GM19238 (cell line): ENCODE results near the gene TRPM5.

ENCODE experiments used
- DNase-seq: peaks from one replicate; pipeline ENCODE4 v3.0.0; 2011; ENCODE audit warnings: low spot score; ENCODE audit not compliant: insufficient read length

Gene TRPM5

GRCh38 chr11:2468363-2469235 is 24.3 kb upstream of the TRPM5 start:
- DNase-seq, result no peak

GRCh38 chr11:2467695-2468055 is 23.4 kb upstream of the TRPM5 start:
- DNase-seq, result no peak

GRCh38 chr11:2466869-2467694 is 22.8 kb upstream of the TRPM5 start:
- no peak for DNase-seq

- DNase-seq, result no peak
These were observed 21.9 kb upstream of the TRPM5 start for GRCh38 chr11:2466069-2466801.

GRCh38 chr11:2465202-2466068 is 21.1 kb upstream of the TRPM5 start:
- DNase-seq, result no peak

GRCh38 chr11:2464451-2465165 is 20.3 kb upstream of the TRPM5 start:
- no peak for DNase-seq

- DNase-seq, result no peak
These were observed 19.5 kb upstream of the TRPM5 start for GRCh38 chr11:2463766-2464277.

- DNase-seq, result no peak
These were observed 18.9 kb upstream of the TRPM5 start for GRCh38 chr11:2462986-2463765.

- no peak for DNase-seq
These were observed 18.2 kb upstream of the TRPM5 start for GRCh38 chr11:2462543-2462985.

- no peak for DNase-seq
These were observed 17.7 kb upstream of the TRPM5 start for GRCh38 chr11:2461956-2462542.

GRCh38 chr11:2461253-2461955 is 17.1 kb upstream of the TRPM5 start:
- DNase-seq, result no peak

GRCh38 chr11:2460540-2461252 is 16.4 kb upstream of the TRPM5 start:
- no peak for DNase-seq

- no peak for DNase-seq
These were observed 15.7 kb upstream of the TRPM5 start for GRCh38 chr11:2459796-2460531.

- DNase-seq, result no peak
These were observed 14.9 kb upstream of the TRPM5 start for GRCh38 chr11:2459016-2459725.

- DNase-seq, result no peak
These were observed 14.0 kb upstream of the TRPM5 start for GRCh38 chr11:2458321-2458720.

GRCh38 chr11:2453436-2453835 is 9.1 kb upstream of the TRPM5 start:
- no peak for DNase-seq
